H1 (cell line): ENCODE measurements around the gene TMEM138. TPM values are rescaled to one million over a fixed set of nuclear protein-coding genes. Genes with fewer than 3 reads are reported as not detected.

Source experiments
- CTCF ChIA-PET: fragments of 300-600 bp; sonication (Branson Sonifier 250); formaldehyde crosslinking; loops from one replicate; lab custom pipeline; 2021; ENCODE audit not compliant: partially characterized antibody; lab: Charles Lee
- POLR2A ChIA-PET: fragments of 300-600 bp; sonication (Branson Sonifier 250); formaldehyde crosslinking; loops from one replicate; lab custom pipeline; 2021; ENCODE audit warnings: inconsistent platforms; ENCODE audit not compliant: partially characterized antibody; lab: Charles Lee
- DNase-seq, 2 experiments: peaks; one replicate each; pipeline versions ENCODE4 v3.0.0 to v3.0.0-alpha.2; 2010 to 2022; ENCODE audit warnings: low spot score in 2 of 2, low read depth in 1 of 2, mixed read lengths in 1 of 2
- FAIRE-seq: peaks from 2 replicates; lab custom pipeline; 2011; peaks lifted over from hg19 to GRCh38; lab: Jason Lieb, UNC
- H2AFZ ChIP-seq: 2 replicates; pipeline ENCODE4 v1.8.1; 2012; ENCODE audit warnings: low read length, inconsistent platforms
- H2AK5ac ChIP-seq: 2 replicates; pipeline ENCODE4 v1.6.1; 2013; ENCODE audit warnings: low read depth, low read length
- H2BK120ac ChIP-seq: replicated peaks from 2 replicates; pipeline ENCODE3; 2013; ENCODE audit warnings: low read depth, low read length, inconsistent platforms
- H2BK12ac ChIP-seq: 2 replicates; pipeline ENCODE4 v1.6.1; 2013; ENCODE audit warnings: low read depth, low read length
- H2BK15ac ChIP-seq: 2 replicates; pipeline ENCODE4 v1.6.1; 2013; ENCODE audit warnings: low read length
- H2BK20ac ChIP-seq: 2 replicates; pipeline ENCODE4 v1.6.1; 2013; ENCODE audit warnings: low read length
- H2BK5ac ChIP-seq: 2 replicates; pipeline ENCODE4 v1.6.1; 2013; ENCODE audit warnings: low read depth, low read length
- H3K14ac ChIP-seq: 2 replicates; pipeline ENCODE4 v1.6.1; 2013; ENCODE audit warnings: inconsistent platforms; ENCODE audit not compliant: insufficient read length
- H3K18ac ChIP-seq: 2 replicates; pipeline ENCODE4 v1.6.1; 2013; ENCODE audit warnings: low read length; ENCODE audit errors: extremely low read depth
- H3K23ac ChIP-seq: 2 replicates; pipeline ENCODE4 v1.6.1; 2013; ENCODE audit warnings: inconsistent platforms; ENCODE audit not compliant: insufficient read length
- H3K23me2 ChIP-seq: 2 replicates; pipeline ENCODE4 v1.6.1; 2013; ENCODE audit warnings: low read depth, low read length
- H3K27ac ChIP-seq: 2 replicates; pipeline ENCODE4 v1.6.1; 2011; ENCODE audit warnings: low read depth, low read length, inconsistent platforms
- H3K27me3 ChIP-seq, 4 experiments: replicated peaks in 1 of 4; 1 replicate in 1 of 4; 2 replicates in 3 of 4; pipeline versions ENCODE4 v1.6.1 to v1.8.1; 2011 to 2013; ENCODE audit warnings: low read length in 3 of 4, mild to moderate bottlenecking in 3 of 4, inconsistent platforms in 2 of 4, mixed read lengths in 2 of 4, moderate library complexity in 1 of 4; ENCODE audit not compliant: control insufficient read depth in 3 of 4, insufficient read depth in 3 of 4; ENCODE audit errors: extremely low read depth in 1 of 4
- H3K36me3 ChIP-seq, 4 experiments: 2 replicates each; pipeline versions ENCODE4 v1.6.1 to v1.8.1; 2011 to 2013; ENCODE audit warnings: mild to moderate bottlenecking in 4 of 4, low read length in 3 of 4, moderate library complexity in 2 of 4, control low read depth in 1 of 4, inconsistent platforms in 1 of 4; ENCODE audit not compliant: insufficient read depth in 4 of 4, control insufficient read depth in 2 of 4
- H3K4ac ChIP-seq: replicated peaks from 2 replicates; pipeline ENCODE3; 2013; ENCODE audit warnings: low read length, low read depth, mixed read lengths, inconsistent platforms; ENCODE audit not compliant: insufficient read length
- H3K4me1 ChIP-seq, 4 experiments: replicated peaks in 1 of 4; 1 replicate in 1 of 4; 2 replicates in 3 of 4; pipeline versions ENCODE4 v1.6.1 to v1.8.1; 2011 to 2013; ENCODE audit warnings: low read length in 3 of 4, inconsistent platforms in 2 of 4, mixed read lengths in 1 of 4; ENCODE audit not compliant: insufficient read depth in 4 of 4, control insufficient read depth in 3 of 4
- H3K4me2 ChIP-seq, 2 experiments: 2 replicates each; pipeline versions ENCODE4 v1.6.1 to v1.8.1; 2011 to 2013; ENCODE audit warnings: low read depth in 2 of 2, low read length in 2 of 2, control low read depth in 1 of 2, inconsistent platforms in 1 of 2, mild to moderate bottlenecking in 1 of 2; ENCODE audit not compliant: insufficient read depth in 1 of 2
- H3K4me3 ChIP-seq, 4 experiments: fragments of 200-600, 300-600 bp in 1 of 4; sonication (generic), shearing (Covaris generic), sonication (Bioruptor Twin) in 1 of 4; 2 replicates each; pipeline versions ENCODE4 v1.5.1 to v1.8.1; 2011 to 2016; ENCODE audit warnings: low read length in 4 of 4, low read depth in 3 of 4, control low read depth in 2 of 4, inconsistent platforms in 2 of 4, mild to moderate bottlenecking in 2 of 4, mixed read lengths in 1 of 4, moderate library complexity in 1 of 4; ENCODE audit not compliant: insufficient read depth in 2 of 4; ENCODE audit errors: extremely low read depth in 1 of 4
- H3K56ac ChIP-seq: replicated peaks from 2 replicates; pipeline ENCODE3; 2013; ENCODE audit warnings: low read depth, mild to moderate bottlenecking, mixed read lengths, low read length, inconsistent platforms; ENCODE audit not compliant: insufficient read length
- H3K79me1 ChIP-seq: 2 replicates; pipeline ENCODE4 v1.6.1; 2013; ENCODE audit warnings: low read depth, low read length, control low read depth
- H3K79me2 ChIP-seq, 2 experiments: 2 replicates each; pipeline versions ENCODE4 v1.6.1 to v1.8.1; 2012 to 2013; ENCODE audit warnings: low read length in 2 of 2, mild to moderate bottlenecking in 2 of 2, inconsistent platforms in 1 of 2; ENCODE audit not compliant: insufficient read depth in 2 of 2, control insufficient read depth in 1 of 2
- H3K9ac ChIP-seq, 4 experiments: replicated peaks in 1 of 4; 1 replicate in 1 of 4; 2 replicates in 3 of 4; pipeline versions ENCODE4 v1.6.1 to v1.8.1; 2011 to 2013; ENCODE audit warnings: low read depth in 3 of 4, low read length in 3 of 4, control low read depth in 2 of 4, mild to moderate bottlenecking in 2 of 4, moderate library complexity in 2 of 4, inconsistent platforms in 1 of 4; ENCODE audit errors: extremely low read depth in 1 of 4
- H3K9me3 ChIP-seq, 2 experiments: 2 replicates each; pipeline versions ENCODE4 v1.6.1 to v1.8.1; 2012 to 2013; ENCODE audit warnings: mild to moderate bottlenecking in 2 of 2, moderate library complexity in 2 of 2, control low read depth in 1 of 2, inconsistent platforms in 1 of 2, low read depth in 1 of 2, low read length in 1 of 2, mixed read lengths in 1 of 2; ENCODE audit not compliant: insufficient read depth in 2 of 2
- H4K20me1 ChIP-seq, 2 experiments: replicated peaks in 1 of 2; 2 replicates each; pipeline versions ENCODE3 to v1.8.1; 2011 to 2013; ENCODE audit warnings: inconsistent platforms in 2 of 2, low read length in 2 of 2, mild to moderate bottlenecking in 1 of 2; ENCODE audit not compliant: insufficient read depth in 2 of 2, control insufficient read depth in 1 of 2
- H4K5ac ChIP-seq: 2 replicates; pipeline ENCODE4 v1.6.1; 2013; ENCODE audit warnings: low read length, low read depth, mixed read lengths, inconsistent platforms; ENCODE audit not compliant: insufficient read length
- H4K8ac ChIP-seq: 2 replicates; pipeline ENCODE4 v1.8.0; 2013; ENCODE audit warnings: mild to moderate bottlenecking, moderate library complexity, low read length, inconsistent platforms; ENCODE audit not compliant: insufficient read depth; ENCODE audit errors: extremely low read depth
- H4K91ac ChIP-seq: replicated peaks from 2 replicates; pipeline ENCODE3; 2013; ENCODE audit warnings: low read length, mixed read lengths, inconsistent platforms; ENCODE audit not compliant: insufficient read length
- KDM1A ChIP-seq: fragments of 200-600, 300-600 bp; sonication (generic); IDR thresholded peaks from 2 replicates; pipeline ENCODE4 v1.7.1; 2016; ENCODE audit warnings: mild to moderate bottlenecking, low read length, borderline replicate concordance
- WGBS, 2 experiments: shearing (Covaris generic) in 1 of 2; methylation state at CpG; one replicate each; pipeline versions ENCODE4 v1.1.6 to v1.1.7; 2013 to 2015; ENCODE audit warnings: low lambda C conversion rate in 2 of 2, mixed read lengths in 2 of 2, inconsistent platforms in 1 of 2, low coverage in 1 of 2, missing lambda C conversion rate in 1 of 2; ENCODE audit not compliant: insufficient replicate concordance in 2 of 2, insufficient coverage in 1 of 2, insufficient read length in 1 of 2; ENCODE audit errors: extremely low coverage in 1 of 2, missing lambda C conversion rate in 1 of 2; 5-methylcytosine and 5-hydroxymethylcytosine counted together
- polyA plus RNA-seq, 7 experiments: library from polyadenylated mRNA; depleted of rRNA in 3 of 7; stranded (reverse) in 5 of 7; unstranded in 2 of 7; fragments of >200 nt in 5 of 7; fragments of 200-250 nt in 2 of 7; gene quantifications; 1 replicate in 5 of 7; 2 replicates in 1 of 7; 4 replicates in 1 of 7; pipeline versions ENCODE4 v1.2.1 to v1.2.3, GENCODE V29; 2011 to 2013; ENCODE audit warnings: missing spikeins in 2 of 7, mixed read lengths in 2 of 7
- total RNA-seq: library from RNA; stranded (reverse); fragmentation: NEBNext Ultra II Directional; extraction: Animal tissue kit (Norgen Biotek cat#: 25700); gene quantifications from 2 replicates; pipeline ENCODE4 v1.2.1, GENCODE V29; 2021

TMEM138 gene
- total and polyA plus RNA-seq, 2 of the 8 experiments (the other 6 are each of a cell fraction or from before 2014, with no cell fraction given): 32.9 to 59.0 TPM

DNA sequence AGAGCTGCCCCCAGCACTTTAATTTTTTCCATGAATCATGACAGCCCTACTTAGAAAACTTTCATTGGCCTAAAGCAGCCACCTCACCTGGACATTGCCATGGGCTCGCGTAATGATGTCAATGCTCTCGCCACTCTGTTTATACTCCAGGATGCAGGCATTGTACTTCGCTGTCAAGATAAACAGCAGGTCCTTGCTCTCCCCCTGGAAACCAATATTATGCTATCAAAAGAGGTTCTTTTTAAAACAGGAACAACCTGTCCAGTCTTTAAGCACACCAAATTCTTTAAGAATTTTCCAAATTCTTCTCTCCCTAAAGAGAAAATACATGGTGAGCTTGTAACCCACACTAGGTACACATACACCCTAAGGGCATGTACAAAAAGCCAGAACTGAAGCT lies 32.3 kb upstream of the TMEM138 start:
- CTCF ChIA-PET: interaction anchor here (0.6 to 3.0 kb wide), 5 partner anchors 14 to 539 kb away, joined by 3 to 28 read pairs (median 3); partner anchors contain the start of gene TMEM216

More for the DNA sequence above, 32.3 kb upstream of the TMEM138 start:
- POLR2A ChIA-PET: interaction anchor here (0.6 to 5.7 kb wide), 7 partner anchors 32 to 74 kb away, joined by 3 to 50 read pairs (median 3); partner anchors contain the start of genes CYB561A3, TMEM138 and VWCE
- no peak for TF ChIP-seq KDM1A
- no peak overlapping the region for H2AFZ ChIP-seq
- H2BK20ac ChIP-seq: no peak overlapping the region
- H2BK120ac ChIP-seq: no peak overlapping the region
- H3K4me1 ChIP-seq: peaks cover 5 to 13% (median 7%) of the 10 kb centered on the region in 4 experiments
- no peak overlapping the region for H4K8ac ChIP-seq
- WGBS, 2 experiments: 99% methylated on average over 4 of the region's 4 CpGs; no CpG with 5 or more reads in 1 of the 2 experiments
- H4K91ac ChIP-seq: no peak overlapping the region
- H3K79me1 ChIP-seq: peaks cover 11% of the 10 kb centered on the region; the same call in 1 of the 2 replicates
- no peak overlapping the region for H2BK15ac ChIP-seq
- H3K14ac ChIP-seq: no peak overlapping the region
- no peak overlapping the region for H2BK12ac ChIP-seq
- H3K56ac ChIP-seq: no peak overlapping the region
- H4K20me1 ChIP-seq: peaks cover 0 to 13% of the 10 kb centered on the region in 2 experiments
- no peak overlapping the region for H4K5ac ChIP-seq
- H3K79me2 ChIP-seq: peaks cover 23 to 68% of the 10 kb centered on the region in 2 experiments
- no peak overlapping the region for H2BK5ac ChIP-seq
- H2AK5ac ChIP-seq: no peak overlapping the region
- H3K27me3 ChIP-seq: no peaks in the 10 kb centered on the region
- H3K23ac ChIP-seq: no peak overlapping the region
- H3K9me3 ChIP-seq: no peaks in the 10 kb centered on the region
- FAIRE-seq (no peak), DNase-seq (no peak)
- H3K9ac ChIP-seq: no peak overlapping the region
- peaks cover 9% of the 10 kb centered on the region; the same call in 1 of the 2 replicates for H3K23me2 ChIP-seq
- H3K36me3 ChIP-seq: peaks cover 14 to 45% (median 39%) of the 10 kb centered on the region in 4 experiments
- no peak overlapping the region for H3K18ac ChIP-seq
- H3K4me2 ChIP-seq: no peak overlapping the region
- no peak overlapping the region for H3K4ac ChIP-seq
- H3K27ac ChIP-seq: no peak overlapping the region
- no peak overlapping the region for H3K4me3 ChIP-seq
